HG03520 (cell line): ENCODE results near the gene LRRC4C.
A peak's percentile ranks its signal among the peaks of the same experiment; 100 is the strongest.

Source experiments
- ATAC-seq: cut with Tn5 transposase; IDR thresholded peaks from one replicate; pipeline ENCODE4 v1.9.1; 2021; ENCODE audit warnings: mild to moderate bottlenecking, moderate library complexity; ENCODE audit not compliant: unreplicated experiment

LRRC4C gene

GRCh38 chr11:40306938-40307548 is 1152.4 kb downstream of the LRRC4C start:
- peak; percentile 67 for ATAC-seq

- no peak for ATAC-seq
These were observed 1156.8 kb downstream of the LRRC4C start for GRCh38 chr11:40302669-40303068.

GRCh38 chr11:40295466-40295865 is 1164.0 kb downstream of the LRRC4C start:
- ATAC-seq: no peak

GRCh38 chr11:40294741-40295140 is 1164.7 kb downstream of the LRRC4C start:
- no peak for ATAC-seq

- ATAC-seq: no peak
These were observed 1165.1 kb downstream of the LRRC4C start for GRCh38 chr11:40294349-40294735.

GRCh38 chr11:40293655-40294348 is 1165.7 kb downstream of the LRRC4C start:
- ATAC-seq: peak; percentile 92

GRCh38 chr11:40292721-40293508 is 1166.5 kb downstream of the LRRC4C start:
- ATAC-seq: no peak

- no peak for ATAC-seq
These were observed 1167.7 kb downstream of the LRRC4C start for GRCh38 chr11:40291741-40292140.

- no peak for ATAC-seq
These were observed 1168.1 kb downstream of the LRRC4C start for GRCh38 chr11:40291329-40291728.

- no peak for ATAC-seq
These were observed 1169.3 kb downstream of the LRRC4C start for GRCh38 chr11:40290171-40290631.

- ATAC-seq: no peak
These were observed 1170.1 kb downstream of the LRRC4C start for GRCh38 chr11:40289370-40289769.

GRCh38 chr11:40287916-40288803 is 1171.3 kb downstream of the LRRC4C start:
- ATAC-seq: no peak

GRCh38 chr11:40286137-40286536 is 1173.3 kb downstream of the LRRC4C start:
- ATAC-seq: no peak

GRCh38 chr11:40285558-40285957 is 1173.9 kb downstream of the LRRC4C start:
- ATAC-seq: no peak

- ATAC-seq: no peak
These were observed 1178.3 kb downstream of the LRRC4C start for GRCh38 chr11:40281052-40281580.

- no peak for ATAC-seq
These were observed 1179.0 kb downstream of the LRRC4C start for GRCh38 chr11:40280159-40281051.

GRCh38 chr11:40276960-40277359 is 1182.5 kb downstream of the LRRC4C start:
- no peak for ATAC-seq

- no peak for ATAC-seq
These were observed 1185.4 kb downstream of the LRRC4C start for GRCh38 chr11:40274017-40274416.

GRCh38 chr11:40273192-40273732 is 1186.2 kb downstream of the LRRC4C start:
- no peak for ATAC-seq
